CD4-positive, alpha-beta T cell treated with Interleukin-1 beta for 1 hour (primary cell): ENCODE results near the gene LSR.
"Not testable (repeated sequence)": the region's sequence is repeated elsewhere in the genome, so short reads cannot be mapped to it uniquely, and the experiment has no call there.

ENCODE experiments used
- DNase-seq, 2 donors: peaks; one replicate each; pipeline ENCODE4 v3.0.0-alpha.2; 2020 to 2022

The LSR gene

GRCh38 chr19:35267818-35268535 is 19.2 kb downstream of the LSR start:
- peak; percentile 78 to 82 for DNase-seq

DNA sequence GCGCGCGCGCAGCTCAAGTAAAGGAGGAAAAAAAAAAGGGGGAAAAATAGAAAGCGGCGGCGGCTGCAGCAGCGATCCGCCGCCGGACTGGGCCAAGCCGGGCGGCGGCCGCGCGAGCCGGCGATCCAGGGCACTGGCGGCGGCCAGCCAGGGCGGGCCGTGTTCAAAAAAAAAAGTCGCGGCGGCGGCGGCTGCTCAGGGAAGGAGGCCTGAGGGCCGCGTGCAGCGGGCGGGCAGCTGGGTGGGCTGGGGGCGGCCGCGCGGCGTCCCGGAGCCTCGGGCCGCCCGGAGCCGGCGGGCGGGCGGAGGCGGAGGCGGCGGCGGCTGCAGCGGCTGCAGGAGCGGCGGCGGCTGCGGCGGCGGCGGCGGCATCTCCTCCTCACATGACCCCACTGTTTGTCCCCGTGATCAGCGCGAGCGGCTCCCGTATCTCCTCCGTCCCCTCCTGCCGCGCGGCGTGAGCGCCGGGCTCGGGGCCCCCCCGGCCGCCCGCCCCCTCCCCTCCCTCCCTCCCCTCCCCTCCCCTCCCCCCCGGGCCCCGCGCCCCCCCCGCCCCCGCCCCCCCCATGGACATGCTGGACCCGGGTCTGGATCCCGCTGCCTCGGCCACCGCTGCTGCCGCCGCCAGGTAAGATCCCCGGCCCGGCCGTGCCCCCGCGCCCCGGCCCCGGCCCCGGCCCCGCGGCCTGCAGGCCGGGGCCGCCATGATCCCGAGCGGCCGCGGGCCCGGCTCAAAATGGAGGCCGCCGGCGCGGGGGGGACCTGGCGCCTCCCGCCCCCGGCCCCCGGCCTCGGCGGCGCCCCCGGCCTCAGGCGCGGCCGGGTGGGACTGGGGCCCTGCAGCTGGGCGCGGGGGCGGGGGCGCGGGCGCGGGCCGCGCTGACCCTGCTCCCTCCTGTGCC is 20.0 kb downstream of the LSR start, which contains the start of gene USF2:
Gene USF2, plus strand, starts transcription at position 427 of the 902 bp plus-strand sequence. Its CDS starts 140 bp downstream, at position 567.
- peak; percentile 62 to 74 for DNase-seq

DNA sequence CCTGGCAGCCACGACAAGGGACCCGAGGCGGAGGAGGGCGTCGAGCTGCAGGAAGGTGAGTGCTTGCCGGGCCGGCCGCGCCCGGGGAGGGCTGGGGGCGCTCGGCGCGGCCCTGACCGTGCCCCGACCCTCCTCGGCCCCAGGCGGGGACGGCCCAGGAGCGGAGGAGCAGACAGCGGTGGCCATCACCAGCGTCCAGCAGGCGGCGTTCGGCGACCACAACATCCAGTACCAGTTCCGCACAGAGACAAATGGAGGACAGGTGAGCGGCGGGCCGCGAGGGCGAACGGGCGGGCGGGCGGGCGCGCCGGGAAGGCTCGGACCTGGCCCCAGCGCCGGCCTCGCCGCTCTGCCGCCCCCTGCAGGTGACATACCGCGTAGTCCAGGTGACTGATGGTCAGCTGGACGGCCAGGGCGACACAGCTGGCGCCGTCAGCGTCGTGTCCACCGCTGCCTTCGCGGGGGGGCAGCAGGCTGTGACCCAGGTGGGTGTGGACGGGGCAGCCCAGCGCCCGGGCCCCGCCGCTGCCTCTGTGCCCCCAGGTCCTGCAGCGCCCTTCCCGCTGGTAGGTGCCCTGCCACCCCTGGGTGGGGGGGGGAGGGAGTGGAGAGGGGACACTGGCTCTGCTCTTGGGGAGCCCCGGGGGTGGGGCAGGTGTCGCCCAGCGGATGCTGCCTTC is 20.8 kb downstream of the LSR start:
- DNase-seq, result peak; percentile 82 to 88

DNA sequence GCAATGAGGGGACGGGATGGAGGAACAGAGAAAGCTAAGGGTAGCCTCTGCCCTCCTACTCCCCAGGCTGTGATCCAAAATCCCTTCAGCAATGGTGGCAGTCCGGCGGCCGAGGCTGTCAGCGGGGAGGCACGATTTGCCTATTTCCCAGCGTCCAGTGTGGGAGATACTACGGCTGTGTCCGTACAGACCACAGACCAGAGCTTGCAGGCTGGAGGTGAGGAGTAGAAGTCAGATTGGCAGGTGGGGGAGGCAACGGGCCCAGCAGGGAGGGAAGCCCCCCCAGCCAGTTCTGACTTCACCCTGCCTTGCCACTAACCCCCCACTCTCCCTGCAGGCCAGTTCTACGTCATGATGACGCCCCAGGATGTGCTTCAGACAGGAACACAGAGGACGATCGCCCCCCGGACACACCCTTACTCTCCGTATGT is 21.6 kb downstream of the LSR start:
- no peak for DNase-seq

GRCh38 chr19:35271546-35271945 is 22.7 kb downstream of the LSR start:
- no peak for DNase-seq

- DNase-seq, result peak in 1 of 2 donors; percentile 31
Observed at GRCh38 chr19:35272122-35272719, 23.4 kb downstream of the LSR start.

DNA sequence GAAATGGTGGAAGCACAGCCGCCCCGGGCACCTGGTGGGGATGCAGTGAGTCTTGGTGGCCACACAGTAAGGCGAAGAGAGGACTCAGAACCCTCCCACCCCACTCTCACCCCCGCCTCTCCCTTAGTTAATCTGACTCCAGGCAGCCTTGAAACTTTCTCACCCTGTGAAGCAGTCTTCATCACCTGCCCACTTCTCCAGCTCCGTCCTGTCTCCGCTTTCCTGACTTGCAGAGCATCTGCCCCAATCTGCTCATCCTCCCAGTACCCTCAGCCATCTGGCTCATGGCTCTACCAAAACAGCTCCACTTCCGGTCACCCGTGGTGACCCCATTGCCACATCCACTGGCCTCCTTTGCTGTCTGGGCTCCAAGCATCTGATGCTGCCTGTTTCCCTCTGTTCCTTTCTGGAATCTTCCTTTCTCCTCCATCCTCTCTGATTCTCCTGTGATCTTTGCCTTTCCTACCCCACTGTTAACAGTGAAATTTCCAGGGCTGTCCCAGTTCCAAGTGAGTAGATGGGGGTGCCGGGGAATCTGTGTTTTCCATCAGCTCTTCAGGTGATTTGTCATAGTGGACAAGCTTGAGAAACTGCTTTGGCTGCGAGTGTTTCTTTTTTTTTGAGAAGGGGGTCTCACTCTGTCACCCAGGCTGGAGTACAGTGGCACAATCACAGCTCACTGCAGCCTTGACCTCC is 24.3 kb downstream of the LSR start:
- no peak for DNase-seq

DNA sequence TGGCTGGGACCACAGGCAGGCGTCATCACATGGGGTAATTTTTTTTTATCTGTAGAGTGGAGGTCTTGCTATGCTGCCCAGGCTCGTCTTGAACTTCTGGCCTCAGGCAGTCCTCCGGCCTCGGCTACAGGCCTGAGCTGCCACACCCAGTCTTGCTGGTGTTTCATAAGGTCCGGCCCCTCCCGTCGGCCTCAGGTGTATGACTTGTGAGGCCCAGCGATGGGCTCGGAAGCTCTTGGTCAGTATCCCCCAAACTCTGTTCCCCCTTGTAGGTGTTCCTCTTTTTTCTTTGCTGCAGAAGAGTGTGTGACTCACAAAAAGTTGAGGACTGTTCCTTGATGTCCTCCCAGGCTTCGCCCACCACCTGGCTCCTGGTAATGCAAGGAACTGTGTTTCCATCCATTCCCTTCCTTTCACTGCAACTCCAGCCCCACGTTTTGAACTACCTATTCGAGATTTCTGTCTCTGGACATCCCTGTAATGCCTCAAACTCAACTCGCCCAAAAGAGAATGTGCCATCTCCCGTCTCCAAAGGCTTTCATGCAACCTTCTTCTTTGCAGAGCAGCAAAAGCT is 25.0 kb downstream of the LSR start:
- no peak for DNase-seq

DNA sequence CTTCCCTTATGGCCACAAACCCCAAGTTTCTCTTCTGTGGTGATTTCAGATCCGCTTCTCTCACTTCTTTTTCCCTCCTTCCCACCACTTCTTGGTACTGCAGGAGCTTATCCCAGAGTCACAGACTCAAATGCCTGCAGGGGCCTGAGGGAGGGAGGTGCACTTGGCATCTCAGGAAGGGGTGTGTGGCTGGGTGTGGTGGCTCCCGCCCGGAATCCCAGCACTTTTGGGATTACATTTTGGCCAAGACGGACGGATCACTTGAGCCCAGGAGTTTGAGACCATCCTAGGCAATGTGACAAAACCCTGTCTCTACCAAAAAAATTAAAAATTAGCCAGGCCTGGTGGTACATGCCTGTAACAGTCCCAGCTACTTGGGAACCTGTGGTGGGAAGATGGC is 25.5 kb downstream of the LSR start:
- DNase-seq, result no peak

DNA sequence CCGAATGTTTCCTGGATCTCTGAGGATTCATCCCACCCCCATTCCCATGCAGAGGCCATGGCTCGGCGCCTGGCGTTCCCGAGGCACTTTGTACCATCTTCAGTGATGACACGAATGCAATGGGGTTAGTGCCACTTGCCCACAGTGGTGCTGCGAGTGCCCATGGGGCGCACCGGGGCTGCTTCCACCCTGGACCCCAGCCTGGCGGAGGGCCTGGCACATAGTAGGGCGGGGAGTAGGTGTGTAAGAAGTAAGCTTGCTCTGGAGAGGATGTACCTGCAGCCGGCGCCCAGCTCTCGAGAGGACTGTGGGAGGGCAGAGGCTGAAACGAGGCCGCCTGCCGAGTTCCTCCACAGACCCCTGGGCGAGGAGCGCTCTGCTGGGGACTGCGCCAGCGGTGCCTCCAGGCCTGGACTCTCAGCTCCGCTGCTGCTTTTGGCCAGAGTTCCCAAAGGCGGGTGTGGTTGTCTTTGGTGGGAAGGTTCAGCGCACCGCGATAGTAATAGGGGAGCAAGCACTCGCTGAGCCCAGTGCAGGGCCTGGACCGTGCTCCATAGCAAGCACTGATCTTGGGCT is 28.0 kb downstream of the LSR start:
- no peak for DNase-seq

GRCh38 chr19:35278578-35279284 is 29.9 kb downstream of the LSR start:
- DNase-seq, result no peak

GRCh38 chr19:35279374-35279773 is 30.6 kb downstream of the LSR start:
- DNase-seq, result no peak

DNA sequence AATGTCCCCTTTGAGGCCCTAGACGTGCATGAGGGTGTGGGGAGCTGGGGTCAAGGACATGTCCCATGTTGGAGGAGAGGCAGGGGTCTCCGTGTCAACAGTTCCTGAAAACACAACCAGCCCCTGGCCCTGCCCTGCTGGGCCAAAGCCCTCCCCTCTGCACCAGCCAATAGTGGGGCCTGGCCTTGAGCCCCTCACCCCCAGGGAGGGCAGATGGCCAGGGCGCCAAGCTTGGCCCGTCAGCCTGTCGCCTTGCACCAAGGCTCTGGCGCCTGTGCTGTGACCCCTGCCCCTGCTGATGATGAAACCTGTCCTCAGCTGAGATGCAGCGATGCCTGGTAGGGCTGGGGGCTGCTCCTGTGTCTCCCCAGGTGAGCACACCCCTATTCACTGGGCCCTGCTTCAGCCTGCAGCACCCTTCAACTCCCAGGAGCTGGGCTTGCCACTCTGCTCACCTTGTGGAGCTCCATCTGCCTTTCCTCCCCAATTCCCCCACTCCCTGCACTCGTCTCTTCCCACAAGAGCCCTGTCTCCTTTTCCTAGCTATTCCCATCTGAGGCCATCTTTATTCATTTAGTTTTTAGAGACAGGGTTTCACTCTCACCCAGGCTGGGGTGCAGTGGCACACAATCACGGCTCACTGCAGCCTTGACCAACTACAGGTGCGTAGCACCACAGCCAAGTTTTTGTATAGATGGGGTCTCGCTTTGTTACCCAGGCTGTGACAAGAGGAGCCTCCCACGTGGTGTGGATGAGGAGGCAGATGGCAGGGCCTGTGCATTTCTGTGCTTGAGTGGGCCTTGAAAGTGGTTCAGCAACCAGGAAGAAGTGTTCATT is 31.4 kb downstream of the LSR start:
- DNase-seq, result no peak

DNA sequence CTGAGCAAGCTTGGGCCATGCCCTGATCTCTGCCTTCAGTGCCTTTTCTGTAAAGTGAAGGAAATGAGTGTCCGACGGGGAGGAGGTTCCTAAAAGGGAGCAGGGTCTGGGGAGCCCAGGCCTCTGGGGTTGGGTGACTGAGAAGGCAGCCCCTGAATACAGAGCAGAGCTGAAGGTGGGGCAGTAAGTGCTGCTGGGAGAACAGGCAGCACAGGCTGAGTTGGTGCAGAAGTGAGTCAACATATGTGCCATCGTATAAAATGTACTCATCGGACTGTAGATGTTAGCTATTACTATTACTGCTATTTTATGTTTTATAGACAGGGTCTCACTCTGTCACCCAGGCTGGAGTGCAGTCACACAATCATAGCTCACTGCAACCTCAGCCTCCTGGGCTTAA is 32.5 kb downstream of the LSR start:
- no peak for DNase-seq

- DNase-seq, result no peak
Observed at GRCh38 chr19:35284153-35285094, 35.6 kb downstream of the LSR start.

DNA sequence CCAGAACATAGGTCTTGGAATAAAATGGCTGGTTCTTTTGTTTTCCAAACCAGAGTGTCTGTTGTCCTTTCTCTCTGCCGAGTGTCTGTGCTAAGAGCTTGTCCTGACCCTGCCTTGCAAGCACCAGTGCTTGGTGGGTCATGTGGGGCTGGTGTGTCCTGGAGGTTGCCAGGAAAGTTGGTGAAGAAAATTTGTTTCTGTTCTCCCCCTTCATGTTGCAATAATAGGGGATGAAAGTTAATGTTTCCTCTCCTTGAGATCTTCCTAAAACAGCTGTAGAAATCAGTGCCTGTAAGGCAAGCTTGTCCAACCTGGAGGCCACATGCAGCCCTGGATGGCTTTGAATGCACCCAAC is 36.3 kb downstream of the LSR start:
- no peak for DNase-seq

DNA sequence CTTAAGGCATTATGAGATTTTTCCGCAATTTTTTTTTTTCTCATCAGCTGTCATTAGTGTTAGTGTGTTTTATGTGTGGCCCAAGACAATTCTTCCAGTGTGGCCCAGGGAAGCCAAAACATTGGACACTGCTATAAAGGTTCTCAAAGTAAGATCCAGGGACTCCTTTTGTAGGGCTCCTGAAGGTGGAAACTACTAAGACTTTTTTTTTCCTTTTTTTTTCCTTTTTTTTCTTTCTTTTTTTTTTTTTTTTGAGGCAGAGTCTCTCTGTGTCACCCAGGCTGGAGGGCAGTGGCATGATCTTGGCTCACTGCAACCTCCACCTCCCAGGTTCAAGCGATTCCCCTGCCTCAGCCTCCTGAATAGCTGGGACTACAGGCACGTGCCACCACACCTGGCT is 36.7 kb downstream of the LSR start:
- not testable (repeated sequence) for DNase-seq

- not testable (repeated sequence) for DNase-seq
Observed at GRCh38 chr19:35286101-35286500, 37.3 kb downstream of the LSR start.

DNA sequence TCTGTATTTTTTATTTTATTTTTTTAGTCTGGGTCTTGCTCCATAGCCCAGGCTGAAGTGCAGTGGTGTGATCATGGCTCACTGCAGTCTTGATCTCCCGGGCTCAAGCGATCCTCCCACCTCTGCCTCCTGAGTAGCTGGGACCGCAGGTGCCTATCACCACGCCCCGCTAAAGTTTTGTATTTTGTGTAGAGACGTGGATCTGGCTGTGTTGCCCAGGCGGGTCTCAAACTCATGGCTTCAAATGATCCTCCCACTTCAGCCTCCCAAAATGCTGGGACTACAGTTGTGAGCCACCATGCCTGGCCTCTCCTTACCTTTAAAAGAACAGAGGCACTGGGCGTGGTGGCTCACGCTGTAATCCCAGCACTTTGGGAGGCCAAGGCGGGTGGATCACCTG is 38.9 kb downstream of the LSR start:
- DNase-seq, result no peak
